ENCODE measurements around the gene MFSD2A. TPM values are rescaled to one million over a fixed set of nuclear protein-coding genes. Genes with fewer than 3 reads are reported as not detected.

The MFSD2A gene
- total RNA-seq = 18.8 TPM

GRCh38 chr1:39954870-39955546, at the start of gene MFSD2A:
MFSD2A (plus strand) TSS chr1:39955145; CDS start chr1:39955293, 148 bp downstream.

Small RNA genes lying within 50 kb of the gene (small RNA-seq; reads per million reads assigned to genes)
- gene RF00019 (ENCODE audit: low replicate concordance) = not detected

Other genes starting within 250 kb of the MFSD2A start
- gene PPIE, start 216.3 kb upstream of the MFSD2A start, total RNA-seq = 31.6 TPM
- 0.31 TPM for gene OXCT2, start 183.8 kb upstream of the MFSD2A start, total RNA-seq
- 0.63 TPM for gene BMP8B, start 166.3 kb upstream of the MFSD2A start, total RNA-seq
- gene TRIT1, start 71.6 kb upstream of the MFSD2A start, total RNA-seq = 41.9 TPM
- gene MYCL, start 53.2 kb upstream of the MFSD2A start, total RNA-seq = 9.1 TPM
- gene CAP1, start 85.6 kb downstream of the MFSD2A start, total RNA-seq = 112 TPM
- 48.5 TPM for gene PPT1, start 142.1 kb downstream of the MFSD2A start, total RNA-seq
- 65.4 TPM for gene RLF, start 206.2 kb downstream of the MFSD2A start, total RNA-seq

Measured in parietal lobe (tissue), 2 donors.